Measurements from ENCODE around the gene CARD14. TPM values are rescaled to one million over a fixed set of nuclear protein-coding genes. Genes with fewer than 3 reads are reported as not detected.

CARD14 gene
- total RNA-seq: not detected

- DNase-seq: no peak
- Mint-ChIP-seq H3K4me1 (ENCODE audit: low read depth) (no peaks in the 10 kb centered on the region), H3K9me3 (no peaks in the 10 kb centered on the region), H3K27me3 (ENCODE audit: low read depth) (peaks cover 4% of the 10 kb centered on the region), H3K36me3 (ENCODE audit: insufficient read depth) (no peaks in the 10 kb centered on the region), H3K4me3 (no peak within 1 kb of the TSS)
- ATAC-seq: no peak
Observed at GRCh38 chr17:80169784-80170500, at the start of gene CARD14. CARD14 (plus strand) TSS chr17:80170030; CDS start chr17:80181439, 11,409 bp downstream.

GRCh38 chr17:80122026-80122575 lies 47.7 kb upstream of the CARD14 start:
- ATAC-seq (no peak), DNase-seq (no peak)
- Mint-ChIP-seq H3K27me3 (ENCODE audit: low read depth) (peaks cover 8% of the 10 kb centered on the region), H3K9me3 (no peaks in the 10 kb centered on the region), H3K4me1 (ENCODE audit: low read depth) (no peaks in the 10 kb centered on the region), H3K4me3 (no peak overlapping the region), H3K36me3 (ENCODE audit: insufficient read depth) (no peaks in the 10 kb centered on the region)

DNA sequence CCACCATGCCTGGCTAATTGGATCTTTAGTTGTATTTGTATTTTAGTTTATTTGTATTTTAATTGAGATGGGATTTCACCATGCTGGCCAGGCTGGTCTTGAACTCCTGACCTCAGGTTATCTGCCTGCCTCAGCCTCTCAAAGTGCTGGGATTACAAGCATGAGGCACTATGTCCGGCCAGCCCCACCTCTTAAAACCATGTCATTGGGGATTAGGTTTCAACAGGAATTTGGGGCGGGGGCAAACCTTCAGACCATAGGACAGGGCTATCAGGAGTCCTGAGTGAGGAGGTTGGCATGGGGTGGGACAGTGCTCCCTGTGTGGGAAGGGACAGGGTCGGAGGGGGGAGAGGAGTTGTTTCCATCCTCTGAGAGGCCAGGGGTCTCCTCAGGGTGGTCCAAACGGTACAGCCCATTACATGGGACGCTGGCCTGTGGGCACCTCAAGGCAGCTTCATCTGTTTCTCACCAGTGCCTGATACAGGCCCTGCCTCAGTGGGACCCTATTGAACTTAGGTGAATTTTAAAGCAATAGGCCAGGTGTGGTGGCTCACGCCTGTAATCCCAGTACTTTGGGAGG lies 46.8 kb upstream of the CARD14 start:
- H3K27me3 Mint-ChIP-seq (ENCODE audit: low read depth): peaks cover 8% of the 10 kb centered on the region
- no peaks in the 10 kb centered on the region for H3K9me3 Mint-ChIP-seq
- H3K4me1 Mint-ChIP-seq (ENCODE audit: low read depth): no peaks in the 10 kb centered on the region
- no peak for ATAC-seq
- no peak overlapping the region for H3K4me3 Mint-ChIP-seq
- no peaks in the 10 kb centered on the region for H3K36me3 Mint-ChIP-seq (ENCODE audit: insufficient read depth)
- DNase-seq: no peak

DNA sequence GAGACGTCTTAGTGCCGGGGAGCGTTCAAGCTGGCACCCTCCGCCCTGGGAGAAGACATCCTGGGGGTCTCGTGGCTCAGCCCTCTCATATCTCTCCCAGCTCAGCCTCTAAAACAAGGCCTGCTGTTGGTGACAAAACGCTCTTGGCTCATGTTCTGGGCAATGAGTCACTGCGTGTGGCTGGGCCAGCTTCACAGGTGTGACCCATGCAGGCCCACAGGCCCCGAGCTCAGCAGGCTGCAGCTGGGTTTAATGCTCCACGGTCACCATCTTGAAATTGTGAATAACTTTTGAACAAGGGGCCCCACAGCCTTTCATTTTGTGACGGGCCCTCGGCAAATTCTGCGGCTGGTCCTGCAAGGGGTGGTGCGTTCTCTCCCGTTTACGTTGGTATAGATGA lies 46.0 kb upstream of the CARD14 start:
- no peaks in the 10 kb centered on the region for H3K4me1 Mint-ChIP-seq (ENCODE audit: low read depth)
- H3K36me3 Mint-ChIP-seq (ENCODE audit: insufficient read depth): no peaks in the 10 kb centered on the region
- no peak overlapping the region for H3K4me3 Mint-ChIP-seq
- ATAC-seq (no peak), DNase-seq (no peak)
- H3K9me3 Mint-ChIP-seq: no peaks in the 10 kb centered on the region
- H3K27me3 Mint-ChIP-seq (ENCODE audit: low read depth): peaks cover 8% of the 10 kb centered on the region

GRCh38 chr17:80124351-80124981 lies 45.4 kb upstream of the CARD14 start:
- no peak for ATAC-seq
- Mint-ChIP-seq H3K27me3 (ENCODE audit: low read depth) (peaks cover 8% of the 10 kb centered on the region), H3K36me3 (ENCODE audit: insufficient read depth) (no peaks in the 10 kb centered on the region), H3K4me3 (no peak overlapping the region), H3K4me1 (ENCODE audit: low read depth) (no peaks in the 10 kb centered on the region), H3K9me3 (no peaks in the 10 kb centered on the region)
- DNase-seq: no peak

- DNase-seq (no peak), ATAC-seq (no peak)
- Mint-ChIP-seq H3K27me3 (ENCODE audit: low read depth) (peaks cover 8% of the 10 kb centered on the region), H3K4me3 (no peak overlapping the region), H3K9me3 (no peaks in the 10 kb centered on the region), H3K36me3 (ENCODE audit: insufficient read depth) (no peaks in the 10 kb centered on the region), H3K4me1 (ENCODE audit: low read depth) (no peaks in the 10 kb centered on the region)
Observed at GRCh38 chr17:80125656-80126448, 44.0 kb upstream of the CARD14 start.

GRCh38 chr17:80126449-80126715 lies 43.4 kb upstream of the CARD14 start:
- peaks cover 8% of the 10 kb centered on the region for H3K27me3 Mint-ChIP-seq (ENCODE audit: low read depth)
- no peaks in the 10 kb centered on the region for H3K4me1 Mint-ChIP-seq (ENCODE audit: low read depth)
- no peaks in the 10 kb centered on the region for H3K9me3 Mint-ChIP-seq
- no peaks in the 10 kb centered on the region for H3K36me3 Mint-ChIP-seq (ENCODE audit: insufficient read depth)
- no peak overlapping the region for H3K4me3 Mint-ChIP-seq
- DNase-seq (no peak), ATAC-seq (no peak)

- Mint-ChIP-seq H3K36me3 (ENCODE audit: insufficient read depth) (peaks cover 10% of the 10 kb centered on the region), H3K4me3 (no peak overlapping the region), H3K4me1 (ENCODE audit: low read depth) (no peaks in the 10 kb centered on the region), H3K27me3 (ENCODE audit: low read depth) (peaks cover 6% of the 10 kb centered on the region), H3K9me3 (no peaks in the 10 kb centered on the region)
- ATAC-seq (no peak), DNase-seq (no peak)
Observed at GRCh38 chr17:80129006-80129565, 40.7 kb upstream of the CARD14 start.

DNA sequence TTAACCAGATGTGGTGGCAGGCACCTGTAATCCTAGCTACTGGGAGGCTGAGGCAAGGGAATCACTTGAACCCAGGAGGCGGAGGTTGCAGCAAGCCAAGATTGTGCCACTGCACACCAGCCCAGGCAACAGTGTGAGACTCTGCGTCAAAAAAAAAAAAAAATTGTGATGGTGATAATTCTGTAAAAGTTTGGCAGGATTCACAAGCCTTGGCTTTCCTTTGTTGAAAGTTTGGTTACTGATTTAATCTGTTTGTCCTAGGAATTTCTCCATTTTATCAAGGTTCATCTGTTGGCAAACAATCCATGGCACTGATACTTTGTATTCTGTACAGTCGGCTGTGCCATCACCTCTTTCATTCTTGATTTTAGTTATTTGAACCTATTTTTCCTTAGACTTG lies 38.8 kb upstream of the CARD14 start:
- Mint-ChIP-seq H3K27me3 (ENCODE audit: low read depth) (peaks cover under 1% of the 10 kb centered on the region), H3K9me3 (no peaks in the 10 kb centered on the region), H3K4me3 (no peak overlapping the region), H3K36me3 (ENCODE audit: insufficient read depth) (peaks cover 13% of the 10 kb centered on the region), H3K4me1 (ENCODE audit: low read depth) (no peaks in the 10 kb centered on the region)
- DNase-seq (no peak), ATAC-seq (no peak)

GRCh38 chr17:80132906-80133625 lies 36.8 kb upstream of the CARD14 start:
- no peak overlapping the region for H3K4me3 Mint-ChIP-seq
- H3K4me1 Mint-ChIP-seq (ENCODE audit: low read depth): no peaks in the 10 kb centered on the region
- no peak for DNase-seq
- peaks cover 25% of the 10 kb centered on the region for H3K36me3 Mint-ChIP-seq (ENCODE audit: insufficient read depth)
- no peaks in the 10 kb centered on the region for H3K27me3 Mint-ChIP-seq (ENCODE audit: low read depth)
- no peaks in the 10 kb centered on the region for H3K9me3 Mint-ChIP-seq
- peak; percentile 16 to 37 for ATAC-seq

DNA sequence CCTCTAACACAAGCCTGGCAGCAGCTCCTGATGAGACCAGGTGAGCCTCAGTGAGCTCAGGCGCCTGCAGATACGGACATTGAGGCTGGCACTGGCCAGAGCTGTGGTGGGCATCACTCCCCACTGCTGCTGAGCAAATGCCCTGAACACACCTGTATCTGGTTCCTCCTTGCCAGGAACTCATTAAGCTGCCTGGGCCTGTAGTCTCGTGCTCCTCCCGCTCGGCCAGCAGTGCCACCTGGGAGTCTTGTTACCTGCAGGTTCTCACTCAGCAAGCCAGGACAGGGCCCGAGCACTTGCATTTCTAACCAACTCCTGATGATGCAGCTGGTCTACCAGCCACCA lies 36.2 kb upstream of the CARD14 start:
- H3K9me3 Mint-ChIP-seq: no peaks in the 10 kb centered on the region
- peak in 1 of 2 donors; percentile 9 for ATAC-seq
- H3K36me3 Mint-ChIP-seq (ENCODE audit: insufficient read depth): peaks cover 29% of the 10 kb centered on the region
- H3K4me3 Mint-ChIP-seq: no peak overlapping the region
- no peaks in the 10 kb centered on the region for H3K4me1 Mint-ChIP-seq (ENCODE audit: low read depth)
- no peak for DNase-seq
- no peaks in the 10 kb centered on the region for H3K27me3 Mint-ChIP-seq (ENCODE audit: low read depth)

- H3K36me3 Mint-ChIP-seq (ENCODE audit: insufficient read depth): peaks cover 57% of the 10 kb centered on the region
- no peak overlapping the region for H3K4me3 Mint-ChIP-seq
- H3K27me3 Mint-ChIP-seq (ENCODE audit: low read depth): no peaks in the 10 kb centered on the region
- ATAC-seq (no peak), DNase-seq (no peak)
- no peaks in the 10 kb centered on the region for H3K9me3 Mint-ChIP-seq
- H3K4me1 Mint-ChIP-seq (ENCODE audit: low read depth): no peaks in the 10 kb centered on the region
Observed at GRCh38 chr17:80137131-80137530, 32.7 kb upstream of the CARD14 start.

DNA sequence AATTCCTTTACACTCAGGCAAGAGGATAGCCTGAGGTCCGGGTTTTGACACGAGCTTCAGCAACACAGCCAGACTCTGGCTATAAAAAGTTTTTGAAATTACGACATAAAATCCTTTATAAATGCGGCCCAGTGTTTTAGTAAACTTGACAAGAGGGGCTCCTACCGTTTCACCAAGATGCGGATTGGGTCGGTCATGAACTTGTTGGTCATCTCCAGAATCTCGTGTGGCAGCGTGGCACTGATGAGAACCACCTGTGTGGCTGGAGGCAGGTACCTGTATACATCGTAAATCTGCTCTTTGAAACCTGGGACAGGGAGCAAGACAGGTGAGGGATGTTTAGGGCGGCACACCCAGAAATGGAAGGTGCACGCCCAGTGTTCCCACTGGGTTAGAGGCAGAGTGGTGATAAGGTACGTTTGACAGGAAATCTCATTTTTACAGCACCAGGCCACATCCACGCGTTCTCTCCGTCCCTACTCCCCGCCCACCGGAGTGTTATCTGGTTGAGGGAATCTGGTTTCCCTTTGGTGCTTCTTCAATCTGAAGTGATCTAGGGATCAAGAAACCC lies 30.9 kb upstream of the CARD14 start:
- no peak for DNase-seq
- Mint-ChIP-seq H3K4me3 (no peak overlapping the region), H3K9me3 (no peaks in the 10 kb centered on the region), H3K36me3 (ENCODE audit: insufficient read depth) (peaks cover 53% of the 10 kb centered on the region), H3K4me1 (ENCODE audit: low read depth) (no peaks in the 10 kb centered on the region), H3K27me3 (ENCODE audit: low read depth) (no peaks in the 10 kb centered on the region)
- ATAC-seq: no peak

Measured in activated T-cell treated with anti-CD3 and anti-CD28 coated beads, Interleukin-2, amount 50 U/mL, for 4 hours (primary cell).